B cell (primary cell): Measurements from ENCODE around the gene LRTM2. TPM values are rescaled to one million over a fixed set of nuclear protein-coding genes. Genes with fewer than 3 reads are reported as not detected.

Experiments used
- ATAC-seq: fragments of 200-7000 bp; cut with Tn5 transposase; one replicate; pipeline ENCODE4 v1.10.0; 2021; ENCODE audit warnings: low read depth, mild to moderate bottlenecking, moderate number of reproducible peaks, moderate library complexity
- CTCF ChIA-PET: fragments of 350-600 bp; sonication (Branson Sonifier 250); formaldehyde crosslinking; loops from one replicate; lab custom pipeline; 2021; ENCODE audit warnings: antibody characterized with exemption, inconsistent platforms; lab: Charles Lee
- POLR2A ChIA-PET: fragments of 350-600 bp; sonication (Branson Sonifier 250); formaldehyde crosslinking; loops from one replicate; lab custom pipeline; 2021; ENCODE audit warnings: antibody characterized with exemption; lab: Charles Lee
- DNase-seq: peaks from one replicate; pipeline ENCODE4 v3.0.0; 2013
- H2AFZ ChIP-seq: 2 replicates; pipeline ENCODE4 v1.6.1; 2012; ENCODE audit warnings: mild to moderate bottlenecking, low read depth, low read length; ENCODE audit not compliant: insufficient read depth, poor library complexity, severe bottlenecking
- H3K27ac ChIP-seq, 2 donors: 1 replicate in 1 of 2; 2 replicates in 1 of 2; pipeline ENCODE4 v1.5.1; 2012 to 2013; ENCODE audit warnings: low read length in 2 of 2, mild to moderate bottlenecking in 2 of 2, moderate library complexity in 1 of 2
- H3K27me3 ChIP-seq, 4 experiments: fragments of 200-600 bp in 1 of 4; sonication (generic) in 1 of 4; replicated peaks in 1 of 4; 1 replicate in 2 of 4; 2 replicates in 2 of 4; pipeline versions ENCODE4 v1.6.1 to v1.7.0; 2013 to 2016; ENCODE audit warnings: low read length in 3 of 4, mild to moderate bottlenecking in 2 of 4, mixed read lengths in 1 of 4, moderate library complexity in 1 of 4; ENCODE audit not compliant: insufficient read depth in 4 of 4, control insufficient read depth in 3 of 4; ENCODE audit errors: control extremely low read depth in 1 of 4
- H3K36me3 ChIP-seq, 2 experiments: replicated peaks in 1 of 2; 1 replicate in 1 of 2; 2 replicates in 1 of 2; pipeline versions ENCODE4 v1.6.1 to v1.7.1; 2013; ENCODE audit warnings: low read length in 1 of 2; ENCODE audit not compliant: insufficient read depth in 2 of 2, control insufficient read depth in 1 of 2; ENCODE audit errors: control extremely low read depth in 1 of 2, extremely low read depth in 1 of 2
- H3K4me1 ChIP-seq, 2 donors: fragments of 200-600 bp in 1 of 2; sonication (generic) in 1 of 2; 1 replicate in 1 of 2; 2 replicates in 1 of 2; pipeline versions ENCODE4 v1.5.1 to v1.6.1; 2013 to 2017; ENCODE audit warnings: low read length in 2 of 2; ENCODE audit not compliant: control insufficient read depth in 2 of 2, insufficient read depth in 2 of 2
- H3K4me2 ChIP-seq: replicated peaks from 2 replicates; pipeline ENCODE3; 2012; ENCODE audit warnings: mild to moderate bottlenecking, low read depth, low read length; ENCODE audit not compliant: poor library complexity, severe bottlenecking
- H3K4me3 ChIP-seq, 5 experiments: fragments of 200-600 bp in 1 of 5; sonication (generic) in 1 of 5; 1 replicate in 3 of 5; 2 replicates in 2 of 5; pipeline versions ENCODE4 v1.5.1 to v1.7.0; 2011 to 2016; ENCODE audit warnings: low read length in 4 of 5, mild to moderate bottlenecking in 4 of 5, low read depth in 2 of 5, control low read depth in 1 of 5, moderate library complexity in 1 of 5; ENCODE audit not compliant: insufficient read depth in 1 of 5; ENCODE audit errors: control extremely low read depth in 1 of 5, extremely low read depth in 1 of 5
- H3K79me2 ChIP-seq: fragments of 200-600 bp; sonication (generic); one replicate; pipeline ENCODE4 v1.6.0; 2016; ENCODE audit warnings: low read length; ENCODE audit not compliant: control insufficient read depth, insufficient read depth
- H3K9ac ChIP-seq: fragments of 200-600 bp; sonication (generic); 2 replicates; pipeline ENCODE4 v1.6.1; 2017; ENCODE audit warnings: mild to moderate bottlenecking, low read length, moderate library complexity
- H3K9me3 ChIP-seq, 3 donors: one replicate each; pipeline versions ENCODE4 v1.6.1 to v1.7.1; 2013; ENCODE audit warnings: low read length in 2 of 3; ENCODE audit not compliant: control insufficient read depth in 2 of 3, insufficient read depth in 1 of 3; ENCODE audit errors: control extremely low read depth in 1 of 3
- H4K20me1 ChIP-seq: 2 replicates; pipeline ENCODE4 v1.6.0; 2012; ENCODE audit warnings: mild to moderate bottlenecking, low read length; ENCODE audit not compliant: insufficient read depth, control insufficient read depth, poor library complexity, severe bottlenecking
- H3K27ac Mint-ChIP-seq: one replicate; pipeline ENCODE4 v1.8.0; 2021; ENCODE audit warnings: mixed read lengths
- H3K27me3 Mint-ChIP-seq: one replicate; pipeline ENCODE4 v1.8.0; 2021; ENCODE audit warnings: mixed read lengths
- H3K4me1 Mint-ChIP-seq: one replicate; pipeline ENCODE4 v1.8.0; 2021; ENCODE audit warnings: mixed read lengths
- H3K4me3 Mint-ChIP-seq: one replicate; pipeline ENCODE4 v1.8.0; 2021; ENCODE audit warnings: mixed read lengths
- H3K9me3 Mint-ChIP-seq: one replicate; pipeline ENCODE4 v1.8.0; 2022; ENCODE audit warnings: mixed read lengths; ENCODE audit not compliant: insufficient read depth
- CTCF ChIP-seq: fragments of 200-600 bp; IDR thresholded peaks from one replicate; pipeline ENCODE4 v1.8.0; 2022; ENCODE audit warnings: antibody characterized with exemption, mild to moderate bottlenecking
- EZH2 ChIP-seq: IDR thresholded peaks from 2 replicates; pipeline ENCODE4 v1.6.1; 2012; ENCODE audit warnings: borderline replicate concordance, low read depth, mild to moderate bottlenecking, moderate library complexity, low read length; ENCODE audit not compliant: insufficient read depth, poor library complexity, severe bottlenecking
- WGBS: methylation state at CpG from one replicate; pipeline ENCODE4 v1.1.5; 2013; ENCODE audit warnings: missing lambda C conversion rate; ENCODE audit not compliant: insufficient coverage; 5-methylcytosine and 5-hydroxymethylcytosine counted together
- intact Hi-C: fragments of 100-400 bp; cut with micrococcal nuclease; formaldehyde crosslinking; loops from one replicate; pipeline ENCODE4 v1.10.0; 2022
- polyA plus RNA-seq: library from polyadenylated mRNA; depleted of rRNA; stranded (reverse); fragments of >200 nt; gene quantifications from 2 replicates; pipeline ENCODE4 v1.2.3, GENCODE V29; 2012
- total RNA-seq, 2 donors: library from RNA; stranded (reverse); fragments of 120-200 nt in 1 of 2; gene quantifications; 1 replicate in 1 of 2; 2 replicates in 1 of 2; pipeline versions ENCODE4 v1.2.3 to v1.2.4, GENCODE V29; 2013 to 2022

The LRTM2 gene
- total and polyA plus RNA-seq, 2 donors (not counting 1 experiment from before 2014, with no cell fraction given) = not detected

- H3K4me2 ChIP-seq = no peak overlapping the region
- POLR2A ChIA-PET = no interaction called here
- H3K27ac ChIP-seq = no peak overlapping the region
- DNase-seq (no peak), ATAC-seq (no peak)
- intact Hi-C loops = no loop called here
- Mint-ChIP-seq H3K4me3 (no peak overlapping the region), H3K27ac (no peak overlapping the region), H3K27me3 (no peaks in the 10 kb centered on the region), H3K4me1 (no peaks in the 10 kb centered on the region), H3K9me3 (no peaks in the 10 kb centered on the region)
- no peaks in the 10 kb centered on the region for H4K20me1 ChIP-seq
- no peaks in the 10 kb centered on the region for H3K36me3 ChIP-seq
- WGBS = no CpG with 5 or more reads among the region's 7 CpGs
- peaks cover 0 to 23% (median 13%) of the 10 kb centered on the region in 3 donors for H3K9me3 ChIP-seq
- H3K4me1 ChIP-seq = no peaks in the 10 kb centered on the region
- H3K9ac ChIP-seq = no peak overlapping the region
- H3K4me3 ChIP-seq = no peak overlapping the region
- no peak for TF ChIP-seq CTCF
- TF ChIP-seq EZH2 = no peak
- H3K27me3 ChIP-seq = no peaks in the 10 kb centered on the region
- H3K79me2 ChIP-seq = no peaks in the 10 kb centered on the region
- H2AFZ ChIP-seq = no peak overlapping the region
- CTCF ChIA-PET = no interaction called here
Measured at GRCh38 chr12:1851151-1851701, 30.9 kb downstream of the LRTM2 start.

- Mint-ChIP-seq H3K9me3 (no peaks in the 10 kb centered on the region), H3K4me3 (no peak overlapping the region), H3K4me1 (no peaks in the 10 kb centered on the region)
Measured at GRCh38 chr12:1852076-1852475, 31.7 kb downstream of the LRTM2 start.

More at GRCh38 chr12:1852076-1852475, 31.7 kb downstream of the LRTM2 start:
- H3K27me3 ChIP-seq = peaks cover 0 to 3% (median 0%) of the 10 kb centered on the region in 4 experiments
- no peaks in the 10 kb centered on the region for H3K36me3 ChIP-seq
- no CpG with 5 or more reads among the region's 1 CpG for WGBS
- no peak overlapping the region for H3K27ac Mint-ChIP-seq
- peaks cover 0 to 32% (median 17%) of the 10 kb centered on the region in 3 donors for H3K9me3 ChIP-seq
- intact Hi-C loops = no loop called here
- no peak for TF ChIP-seq CTCF
- no peak for TF ChIP-seq EZH2
- no peaks in the 10 kb centered on the region for H3K79me2 ChIP-seq
- ATAC-seq (no peak), DNase-seq (no peak)
- H3K4me3 ChIP-seq = no peak overlapping the region
- no peaks in the 10 kb centered on the region for H3K4me1 ChIP-seq
- H3K27ac ChIP-seq = no peak overlapping the region
- H3K27me3 Mint-ChIP-seq = peaks cover 3% of the 10 kb centered on the region
- no peaks in the 10 kb centered on the region for H4K20me1 ChIP-seq
- no peak overlapping the region for H3K4me2 ChIP-seq
- POLR2A ChIA-PET = no interaction called here
- no peak overlapping the region for H2AFZ ChIP-seq
- no peak overlapping the region for H3K9ac ChIP-seq
- CTCF ChIA-PET = no interaction called here
